GM15510 (cell line): ENCODE data around the gene PPP1R15B.

Experiments used
- POLR2A ChIP-seq: IDR thresholded peaks from 3 replicates; pipeline ENCODE4 v1.6.1; 2011; ENCODE audit warnings: borderline replicate concordance; ENCODE audit not compliant: insufficient read length; ENCODE audit errors: extremely low read depth

Gene PPP1R15B

DNA sequence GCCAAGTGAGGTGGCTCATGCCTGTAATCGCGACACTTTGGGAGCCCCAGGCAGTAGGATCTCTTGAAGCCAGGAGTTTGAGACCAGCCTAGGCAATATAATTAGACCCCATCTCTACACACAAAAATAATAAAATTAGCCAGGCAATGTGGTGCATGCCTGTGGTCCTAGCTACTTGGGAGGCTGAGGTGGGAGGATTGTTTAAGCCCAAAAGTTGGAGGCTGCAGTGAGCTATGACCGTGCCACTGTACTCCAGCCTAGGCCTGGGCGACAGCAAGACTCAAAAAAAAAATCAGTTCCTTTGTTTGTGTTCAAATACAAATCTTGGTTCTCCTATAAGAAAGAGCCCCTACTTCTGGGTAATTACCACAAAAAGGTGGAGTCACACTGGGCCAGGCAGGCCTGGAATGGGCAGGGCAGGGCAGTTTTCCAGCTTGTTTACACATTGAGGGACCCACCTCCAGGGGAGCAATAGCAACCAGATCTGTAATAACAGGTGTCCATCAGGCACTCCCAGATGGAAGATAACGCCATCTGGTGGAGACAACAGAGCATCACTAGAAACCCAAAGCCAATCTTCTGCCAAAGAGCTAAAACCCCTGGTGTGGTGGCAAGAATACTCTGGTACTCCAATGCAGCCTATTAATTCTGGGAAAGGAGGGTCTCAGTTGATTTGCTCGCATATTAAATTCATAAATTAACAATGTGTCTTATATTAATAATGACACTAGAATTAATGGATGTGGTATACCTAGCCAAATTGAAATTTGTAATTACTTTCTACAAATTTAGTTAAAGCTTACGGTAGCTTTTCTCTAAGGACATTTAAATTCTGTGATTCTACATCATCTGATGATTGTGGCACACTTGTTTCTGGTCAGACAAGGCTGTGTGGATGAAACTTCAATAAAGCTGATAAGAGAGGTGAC, 13.2 kb downstream of the PPP1R15B start:
- no peak for TF ChIP-seq POLR2A

GRCh38 chr1:204396015-204396583, 15.5 kb downstream of the PPP1R15B start:
- no peak for TF ChIP-seq POLR2A

GRCh38 chr1:204391629-204392028, 20.0 kb downstream of the PPP1R15B start:
- TF ChIP-seq POLR2A = no peak

GRCh38 chr1:204390751-204391466, 20.7 kb downstream of the PPP1R15B start:
- TF ChIP-seq POLR2A = no peak

DNA sequence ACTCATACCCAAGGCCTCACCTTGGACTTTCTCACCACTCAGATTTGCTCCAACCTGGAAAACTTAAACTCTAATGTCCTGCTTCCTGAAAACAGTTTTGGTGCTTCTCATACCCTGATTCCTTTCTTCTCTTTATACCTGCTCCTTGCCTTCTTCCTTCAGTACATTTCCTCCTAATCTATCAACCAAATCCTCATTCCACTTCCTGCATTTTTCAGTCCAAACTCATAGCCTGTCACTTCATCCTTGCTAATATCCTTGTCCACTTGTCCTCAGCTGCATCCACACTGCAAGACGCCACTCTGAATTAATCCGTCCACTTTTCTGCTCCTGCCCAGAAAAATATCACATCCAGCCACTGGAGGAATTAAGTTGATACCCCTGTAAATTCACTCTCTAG, 25.9 kb downstream of the PPP1R15B start:
- no peak for TF ChIP-seq POLR2A

DNA sequence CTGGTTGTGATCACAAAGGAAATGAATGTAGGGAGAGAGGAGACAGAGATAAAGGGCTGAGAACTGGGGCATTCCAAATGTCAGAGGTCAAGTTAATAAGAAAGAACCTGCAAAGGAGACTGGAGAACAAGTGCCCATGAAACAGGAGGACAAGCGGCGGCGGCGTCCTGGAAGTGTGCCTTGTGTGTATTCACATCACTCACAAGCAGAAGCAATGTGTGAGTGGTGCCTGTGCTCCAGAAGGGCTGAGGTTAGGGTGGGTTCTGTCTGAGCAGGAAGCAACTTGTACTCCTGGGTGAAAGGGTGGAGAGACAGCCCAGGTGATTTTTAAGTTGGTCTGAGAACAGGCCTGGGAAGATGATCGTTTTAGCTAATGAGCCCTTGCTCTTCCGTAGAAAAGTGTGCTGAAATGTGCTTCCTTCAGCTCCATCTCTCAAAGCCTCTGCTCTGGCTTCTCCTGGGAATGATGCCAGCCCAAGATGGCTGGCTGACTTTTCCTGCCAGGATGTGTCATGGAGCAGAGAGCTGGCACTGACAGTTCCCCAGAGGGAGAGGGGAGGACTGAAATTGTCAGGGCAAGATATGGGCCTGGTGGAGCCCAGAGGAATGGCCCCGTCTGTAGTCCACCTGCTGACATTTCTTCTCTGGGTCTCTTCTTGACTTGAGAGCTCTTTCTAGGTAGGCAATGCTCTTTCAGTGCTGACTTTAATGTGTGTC, 26.8 kb downstream of the PPP1R15B start:
- no peak for TF ChIP-seq POLR2A

- TF ChIP-seq POLR2A = no peak
Measured at GRCh38 chr1:204383163-204383904, 28.3 kb downstream of the PPP1R15B start.

- no peak for TF ChIP-seq POLR2A
Measured at GRCh38 chr1:204382714-204383083, 28.9 kb downstream of the PPP1R15B start.

DNA sequence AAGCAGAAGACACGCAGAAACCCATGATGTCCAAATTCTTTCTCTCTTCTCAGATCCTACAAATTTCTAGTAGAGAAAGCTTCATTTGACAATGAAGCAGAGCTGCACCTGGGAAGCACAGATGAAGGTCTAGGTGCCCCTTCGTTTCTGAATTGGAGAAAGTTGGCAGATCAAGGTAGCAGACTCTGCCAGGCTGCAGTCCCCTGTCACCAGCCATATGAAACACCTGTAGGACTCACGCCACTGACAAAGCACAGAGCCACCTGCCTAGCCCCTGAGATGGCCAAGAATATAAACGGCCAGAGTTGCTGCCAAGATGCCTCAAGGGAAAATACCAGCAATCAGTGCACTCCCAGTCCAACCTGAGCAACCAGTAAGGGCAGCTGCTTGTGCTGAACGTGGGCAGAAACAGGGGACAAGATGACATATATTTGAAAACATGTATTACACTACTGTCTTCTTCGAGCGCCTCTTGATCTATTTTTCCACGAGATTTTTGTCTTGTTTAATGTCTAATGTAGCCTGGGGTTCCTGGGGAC, 31.3 kb downstream of the PPP1R15B start:
- no peak for TF ChIP-seq POLR2A

GRCh38 chr1:204377800-204378668, 33.6 kb downstream of the PPP1R15B start:
- TF ChIP-seq POLR2A = no peak

DNA sequence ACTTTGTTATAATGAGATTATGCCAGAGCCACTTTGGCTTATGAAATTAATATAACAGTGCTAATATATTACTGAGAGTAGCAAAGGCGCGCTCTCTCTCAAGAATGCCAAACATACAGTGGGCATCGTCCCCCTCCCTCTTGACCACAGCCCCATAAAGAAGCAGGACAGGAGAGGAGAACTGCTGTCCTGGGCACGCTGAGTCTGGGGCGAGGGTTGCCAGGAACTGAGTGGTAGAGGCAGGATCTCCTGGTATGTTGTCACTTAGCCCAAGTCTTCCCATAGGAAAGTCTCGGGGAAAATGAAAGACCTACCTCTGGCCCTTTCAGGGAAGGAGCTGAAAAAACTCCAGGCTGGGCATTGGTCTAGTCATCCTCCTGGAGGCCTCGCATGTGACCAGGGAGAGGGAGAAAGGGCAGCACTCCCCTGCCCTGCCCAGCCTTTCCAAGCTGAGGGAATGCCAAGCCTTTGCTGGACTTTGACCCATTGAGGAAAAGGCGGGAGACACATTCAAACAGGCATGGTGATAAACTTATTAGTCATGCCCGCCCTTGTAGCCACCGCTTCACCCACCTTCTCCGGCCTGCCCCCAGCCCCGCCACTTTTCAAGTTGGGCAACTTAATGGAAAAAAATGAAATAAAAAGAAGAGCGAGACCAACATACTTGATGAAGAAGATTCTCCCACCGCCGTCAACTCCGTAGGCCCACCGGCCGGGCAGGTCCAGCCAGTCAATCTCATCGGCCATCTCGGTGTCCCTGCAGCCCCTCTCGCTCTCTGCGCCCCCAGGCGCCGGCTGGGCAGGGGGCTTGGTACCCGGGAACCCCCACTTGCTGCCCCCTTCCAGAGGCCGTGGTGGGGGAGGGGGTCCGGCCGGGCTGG, 34.5 kb downstream of the PPP1R15B start:
- no peak for TF ChIP-seq POLR2A

DNA sequence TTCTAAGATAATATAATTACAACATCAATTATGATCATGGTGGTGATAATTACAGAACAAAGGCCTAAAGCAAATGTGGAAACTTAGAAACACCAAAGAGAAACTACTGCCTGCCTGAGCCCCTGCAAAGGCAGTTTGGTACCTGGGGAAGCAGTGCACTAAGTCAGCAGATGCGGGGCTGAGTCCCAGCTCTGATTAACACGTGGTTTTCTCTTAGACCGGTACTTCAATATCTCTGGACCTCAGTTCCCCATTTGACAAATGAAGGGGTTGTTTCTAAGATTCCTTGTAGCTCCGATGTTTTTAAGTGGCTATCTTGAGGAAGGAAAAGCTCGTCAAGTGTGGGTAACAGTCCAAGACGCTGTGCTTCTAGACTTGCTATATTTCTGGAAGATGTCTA, 35.2 kb downstream of the PPP1R15B start:
- TF ChIP-seq POLR2A = no peak
